Vagina (tissue), 2 donors: ENCODE measurements around the gene TMIGD3.

Experiments
- CTCF ChIP-seq, 3 experiments: fragments of 450-650 bp in 2 of 3; fragments of 200-600 bp in 1 of 3; sonication (generic) in 1 of 3; IDR thresholded peaks; one replicate each; pipeline ENCODE4 v1.5.1; 2017 to 2019; ENCODE audit warnings: antibody characterized with exemption in 3 of 3, mild to moderate bottlenecking in 2 of 3, moderate library complexity in 2 of 3
- POLR2A ChIP-seq, 2 donors: fragments of 450-650 bp; IDR thresholded peaks; one replicate each; pipeline ENCODE4 v1.6.1; 2017; ENCODE audit warnings: antibody characterized with exemption in 2 of 2, mild to moderate bottlenecking in 2 of 2, moderate library complexity in 2 of 2
- POLR2AphosphoS5 ChIP-seq, 2 donors: sonication (generic); formaldehyde crosslinking; IDR thresholded peaks; one replicate each; pipeline ENCODE4 v1.9.0; 2017; ENCODE audit warnings: antibody characterized with exemption in 2 of 2, mild to moderate bottlenecking in 2 of 2, low read depth in 1 of 2; ENCODE audit not compliant: insufficient read depth in 1 of 2

- TF ChIP-seq CTCF (IDR thresholded peaks at IDR 0.05): no peak
- TF ChIP-seq POLR2AphosphoS5 (IDR thresholded peaks at IDR 0.05; ENCODE audit: insufficient read depth in 1 of 2, low read depth in 1 of 2): no peak
- no peak for TF ChIP-seq POLR2A (IDR thresholded peaks at IDR 0.05)
Observed at GRCh38 chr1:111444031-111444430, 59.4 kb downstream of the TMIGD3 start.
